GM12878 (cell line): ENCODE results near the gene FGF1. TPM values are rescaled to one million over a fixed set of nuclear protein-coding genes. Genes with fewer than 3 reads are reported as not detected.

Experiments
- BACH1 ChIP-seq: fragments of 450-650 bp; IDR thresholded peaks from 2 replicates; pipeline ENCODE4 v1.6.1; 2017; ENCODE audit warnings: mild to moderate bottlenecking, borderline replicate concordance
- BCL11A ChIP-seq: IDR thresholded peaks from 2 replicates; pipeline ENCODE4 v1.6.1; 2011; ENCODE audit warnings: low read depth, low read length
- CBFB ChIP-seq: IDR thresholded peaks from 2 replicates; pipeline ENCODE4 v1.6.1; 2016; ENCODE audit warnings: antibody characterized with exemption, low read depth
- CBX3 ChIP-seq: fragments of 200-600 bp; sonication (generic); IDR thresholded peaks from 2 replicates; pipeline ENCODE4 v1.6.1; 2016; ENCODE audit warnings: low read depth, borderline replicate concordance
- EZH2 ChIP-seq: IDR thresholded peaks from 2 replicates; pipeline ENCODE4 v1.6.1; 2012; ENCODE audit warnings: low read depth, mild to moderate bottlenecking, control low read depth, inconsistent platforms, low read length, borderline replicate concordance; ENCODE audit not compliant: control insufficient read depth
- FOXK2 ChIP-seq: fragments of 450-650 bp; IDR thresholded peaks from 2 replicates; pipeline ENCODE4 v1.6.1; 2017; ENCODE audit warnings: mild to moderate bottlenecking, moderate library complexity
- HDAC2 ChIP-seq: fragments of 200-600 bp; sonication (generic); IDR thresholded peaks from 2 replicates; pipeline ENCODE4 v1.6.1; 2017
- LARP7 ChIP-seq: fragments of 450-650 bp; IDR thresholded peaks from 2 replicates; pipeline ENCODE4 v1.6.1; 2017; ENCODE audit warnings: mild to moderate bottlenecking
- MXI1 ChIP-seq: fragments of 150-350 bp; IDR thresholded peaks from 2 replicates; pipeline ENCODE4 v1.6.1; 2011; ENCODE audit warnings: low read depth, mild to moderate bottlenecking, inconsistent platforms, low read length, improper control_type of control experiment
- MYC ChIP-seq: IDR thresholded peaks from 2 replicates; pipeline ENCODE4 v1.6.1; 2011; ENCODE audit warnings: mild to moderate bottlenecking, low read length, moderate library complexity, inconsistent platforms; ENCODE audit not compliant: insufficient read depth, insufficient replicate concordance, insufficient read length, severe bottlenecking
- NRF1 ChIP-seq: conservative IDR thresholded peaks from 2 replicates; pipeline ENCODE4 v1.6.1; 2011; ENCODE audit warnings: mild to moderate bottlenecking, low read depth, low read length, improper control_type of control experiment
- PML ChIP-seq: IDR thresholded peaks from 2 replicates; pipeline ENCODE4 v1.6.1; 2012; ENCODE audit warnings: low read length, inconsistent platforms
- RCOR1 ChIP-seq: conservative IDR thresholded peaks from 2 replicates; pipeline ENCODE4 v1.6.1; 2012; ENCODE audit warnings: low read depth, low read length, improper control_type of control experiment
- RELB ChIP-seq: fragments of 450-650 bp; IDR thresholded peaks from 2 replicates; pipeline ENCODE4 v1.6.1; 2017; ENCODE audit warnings: low read depth, mild to moderate bottlenecking, moderate library complexity
- RUNX3 ChIP-seq: IDR thresholded peaks from 2 replicates; pipeline ENCODE4 v1.6.1; 2012; ENCODE audit warnings: low read length, inconsistent platforms
- SPI1 ChIP-seq: IDR thresholded peaks from 2 replicates; pipeline ENCODE4 v1.6.1; 2011; ENCODE audit warnings: low read depth, mild to moderate bottlenecking, low read length, moderate library complexity, borderline replicate concordance; ENCODE audit not compliant: insufficient read depth
- SRF ChIP-seq, 2 experiments: IDR thresholded peaks; 2 replicates each; pipeline ENCODE4 v1.6.1; 2011; ENCODE audit warnings: low read depth in 2 of 2, low read length in 2 of 2, mild to moderate bottlenecking in 1 of 2, moderate library complexity in 1 of 2
- TCF7 ChIP-seq: IDR thresholded peaks from 2 replicates; pipeline ENCODE4 v1.6.1; 2014; ENCODE audit warnings: antibody characterized with exemption, borderline replicate concordance
- ZBTB40 ChIP-seq: fragments of 450-650 bp; IDR thresholded peaks from 2 replicates; pipeline ENCODE4 v1.6.1; 2016; ENCODE audit warnings: mild to moderate bottlenecking, moderate library complexity, borderline replicate concordance
- polyA plus RNA-seq, 11 experiments: library from polyadenylated mRNA; depleted of rRNA in 4 of 11; unstranded in 6 of 11; stranded (reverse) in 5 of 11; fragments of >200 nt; fragmentation: Nextera tagmentation in 4 of 11; fragmentation: Illumina TruSeq in 1 of 11; extraction: Ambion mirVana in 4 of 11; extraction: Trizol in 1 of 11; gene quantifications; 1 replicate in 1 of 11; 2 replicates in 10 of 11; pipeline versions ENCODE4 v1.2.1 to v1.2.3, GENCODE V29; 2011 to 2016; ENCODE audit warnings: inconsistent platforms in 2 of 11, missing spikeins in 2 of 11, low read depth in 1 of 11
- total RNA-seq, 4 experiments: library from RNA; depleted of rRNA in 3 of 4; stranded (reverse); fragments of >200 nt in 3 of 4; fragmentation: Illumina TruSeq in 1 of 4; extraction: Trizol in 1 of 4; gene quantifications; 2 replicates each; pipeline versions ENCODE4 v1.2.1 to v1.2.3, GENCODE V29; 2013 to 2021
- TF ChIP-seq, protein P1 (sequence below): fragments of 450-650 bp; formaldehyde crosslinking; IDR thresholded peaks from 2 replicates; pipeline ENCODE4 v1.5.0; 2022; ENCODE audit warnings: mild to moderate bottlenecking, missing genetic modification characterization
- TF ChIP-seq, protein P2 (sequence below): fragments of 450-650 bp; IDR thresholded peaks from 2 replicates; pipeline ENCODE4 v1.6.1; 2016; ENCODE audit warnings: mild to moderate bottlenecking

Gene FGF1
- total and polyA plus RNA-seq, 10 of the 15 experiments (the other 5 are each of a cell fraction or from before 2014, with no cell fraction given), result not detected

GRCh38 chr5:142726188-142726731, 40.4 kb upstream of the FGF1 start (continued):
- TF ChIP-seq, protein P1, sequence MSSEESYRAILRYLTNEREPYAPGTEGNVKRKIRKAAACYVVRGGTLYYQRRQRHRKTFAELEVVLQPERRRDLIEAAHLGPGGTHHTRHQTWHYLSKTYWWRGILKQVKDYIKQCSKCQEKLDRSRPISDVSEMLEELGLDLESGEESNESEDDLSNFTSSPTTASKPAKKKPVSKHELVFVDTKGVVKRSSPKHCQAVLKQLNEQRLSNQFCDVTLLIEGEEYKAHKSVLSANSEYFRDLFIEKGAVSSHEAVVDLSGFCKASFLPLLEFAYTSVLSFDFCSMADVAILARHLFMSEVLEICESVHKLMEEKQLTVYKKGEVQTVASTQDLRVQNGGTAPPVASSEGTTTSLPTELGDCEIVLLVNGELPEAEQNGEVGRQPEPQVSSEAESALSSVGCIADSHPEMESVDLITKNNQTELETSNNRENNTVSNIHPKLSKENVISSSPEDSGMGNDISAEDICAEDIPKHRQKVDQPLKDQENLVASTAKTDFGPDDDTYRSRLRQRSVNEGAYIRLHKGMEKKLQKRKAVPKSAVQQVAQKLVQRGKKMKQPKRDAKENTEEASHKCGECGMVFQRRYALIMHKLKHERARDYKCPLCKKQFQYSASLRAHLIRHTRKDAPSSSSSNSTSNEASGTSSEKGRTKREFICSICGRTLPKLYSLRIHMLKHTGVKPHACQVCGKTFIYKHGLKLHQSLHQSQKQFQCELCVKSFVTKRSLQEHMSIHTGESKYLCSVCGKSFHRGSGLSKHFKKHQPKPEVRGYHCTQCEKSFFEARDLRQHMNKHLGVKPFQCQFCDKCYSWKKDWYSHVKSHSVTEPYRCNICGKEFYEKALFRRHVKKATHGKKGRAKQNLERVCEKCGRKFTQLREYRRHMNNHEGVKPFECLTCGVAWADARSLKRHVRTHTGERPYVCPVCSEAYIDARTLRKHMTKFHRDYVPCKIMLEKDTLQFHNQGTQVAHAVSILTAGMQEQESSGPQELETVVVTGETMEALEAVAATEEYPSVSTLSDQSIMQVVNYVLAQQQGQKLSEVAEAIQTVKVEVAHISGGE, result no peak
- TF ChIP-seq MYC (no peak), SPI1 (peak; percentile 44; the same call in 1 of the 2 replicates), FOXK2 (no peak), BACH1 (peak; percentile 26; the same call in 1 of the 2 replicates), RELB (peak; percentile 47; the same call in 1 of the 2 replicates), ZBTB40 (no peak), BCL11A (no peak), SRF (IDR thresholded peaks at IDR 0.05; ENCODE audit: low read depth in 2 of 2, low read length in 2 of 2) (no peak), LARP7 (no peak), CBX3 (no peak), NRF1 (no peak), RUNX3 (no peak), MXI1 (no peak), RCOR1 (no peak), TCF7 (no peak), EZH2 (no peak), PML (no peak), HDAC2 (no peak), CBFB (no peak)
- TF ChIP-seq, protein P2, sequence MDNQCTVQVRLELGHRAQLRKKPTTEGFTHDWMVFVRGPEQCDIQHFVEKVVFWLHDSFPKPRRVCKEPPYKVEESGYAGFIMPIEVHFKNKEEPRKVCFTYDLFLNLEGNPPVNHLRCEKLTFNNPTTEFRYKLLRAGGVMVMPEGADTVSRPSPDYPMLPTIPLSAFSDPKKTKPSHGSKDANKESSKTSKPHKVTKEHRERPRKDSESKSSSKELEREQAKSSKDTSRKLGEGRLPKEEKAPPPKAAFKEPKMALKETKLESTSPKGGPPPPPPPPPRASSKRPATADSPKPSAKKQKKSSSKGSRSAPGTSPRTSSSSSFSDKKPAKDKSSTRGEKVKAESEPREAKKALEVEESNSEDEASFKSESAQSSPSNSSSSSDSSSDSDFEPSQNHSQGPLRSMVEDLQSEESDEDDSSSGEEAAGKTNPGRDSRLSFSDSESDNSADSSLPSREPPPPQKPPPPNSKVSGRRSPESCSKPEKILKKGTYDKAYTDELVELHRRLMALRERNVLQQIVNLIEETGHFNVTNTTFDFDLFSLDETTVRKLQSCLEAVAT, result no peak
